Measurements from ENCODE around the gene ITPR1.

The ITPR1 gene

GRCh38 chr3:4686619-4687018, 193.5 kb downstream of the ITPR1 start:
- no peaks in the 10 kb centered on the region for H3K27me3 ChIP-seq
- DNase-seq: no peak
- no peaks in the 10 kb centered on the region for H3K9me3 ChIP-seq
- H3K36me3 ChIP-seq: peaks cover 63% of the 10 kb centered on the region
- TF ChIP-seq CTCF (IDR thresholded peaks at IDR 0.05; ENCODE audit: low read depth, low read length): no peak
- H3K4me1 ChIP-seq: no peaks in the 10 kb centered on the region
- no peak overlapping the region for H3K4me3 ChIP-seq (ENCODE audit: low read depth, low read length)

- no peaks in the 10 kb centered on the region for H3K9me3 ChIP-seq
- no peak overlapping the region for H3K4me3 ChIP-seq (ENCODE audit: low read depth, low read length)
- H3K36me3 ChIP-seq: peaks cover 63% of the 10 kb centered on the region
- H3K4me1 ChIP-seq: no peaks in the 10 kb centered on the region
- DNase-seq: no peak
- H3K27me3 ChIP-seq: no peaks in the 10 kb centered on the region
- TF ChIP-seq CTCF (IDR thresholded peaks at IDR 0.05; ENCODE audit: low read depth, low read length): no peak
Observed at GRCh38 chr3:4687167-4687566, 194.0 kb downstream of the ITPR1 start.

- H3K4me1 ChIP-seq: no peaks in the 10 kb centered on the region
- H3K27me3 ChIP-seq: no peaks in the 10 kb centered on the region
- DNase-seq: no peak
- H3K36me3 ChIP-seq: peaks cover 63% of the 10 kb centered on the region
- H3K4me3 ChIP-seq (ENCODE audit: low read depth, low read length): no peak overlapping the region
- H3K9me3 ChIP-seq: no peaks in the 10 kb centered on the region
- no peak for TF ChIP-seq CTCF (IDR thresholded peaks at IDR 0.05; ENCODE audit: low read depth, low read length)
Observed at GRCh38 chr3:4687596-4687995, 194.4 kb downstream of the ITPR1 start.

- no peak overlapping the region for H3K4me3 ChIP-seq (ENCODE audit: low read depth, low read length)
- H3K27me3 ChIP-seq: no peaks in the 10 kb centered on the region
- H3K36me3 ChIP-seq: peaks cover 62% of the 10 kb centered on the region
- DNase-seq: no peak
- H3K9me3 ChIP-seq: no peaks in the 10 kb centered on the region
- no peaks in the 10 kb centered on the region for H3K4me1 ChIP-seq
- no peak for TF ChIP-seq CTCF (IDR thresholded peaks at IDR 0.05; ENCODE audit: low read depth, low read length)
Observed at GRCh38 chr3:4688411-4688810, 195.3 kb downstream of the ITPR1 start.

GRCh38 chr3:4689021-4689420, 195.9 kb downstream of the ITPR1 start:
- peaks cover 60% of the 10 kb centered on the region for H3K36me3 ChIP-seq
- H3K4me3 ChIP-seq (ENCODE audit: low read depth, low read length): no peak overlapping the region
- no peak for DNase-seq
- H3K4me1 ChIP-seq: no peaks in the 10 kb centered on the region
- TF ChIP-seq CTCF (IDR thresholded peaks at IDR 0.05; ENCODE audit: low read depth, low read length): no peak
- H3K27me3 ChIP-seq: no peaks in the 10 kb centered on the region
- no peaks in the 10 kb centered on the region for H3K9me3 ChIP-seq

GRCh38 chr3:4690277-4690676, 197.1 kb downstream of the ITPR1 start:
- H3K27me3 ChIP-seq: no peaks in the 10 kb centered on the region
- H3K4me3 ChIP-seq (ENCODE audit: low read depth, low read length): no peak overlapping the region
- peaks cover 52% of the 10 kb centered on the region for H3K36me3 ChIP-seq
- no peaks in the 10 kb centered on the region for H3K4me1 ChIP-seq
- TF ChIP-seq CTCF (IDR thresholded peaks at IDR 0.05; ENCODE audit: low read depth, low read length): no peak
- no peak for DNase-seq
- H3K9me3 ChIP-seq: no peaks in the 10 kb centered on the region
